Measurements from ENCODE around the gene PRADC1.

GRCh38 chr2:73269686-73270465, 36.8 kb upstream of the PRADC1 start:
- TF ChIP-seq CTCF (IDR thresholded peaks at IDR 0.05 in 4 of 5, conservative IDR thresholded peaks at IDR 0.05 in 1 of 5) (no peak), POLR2A (IDR thresholded peaks at IDR 0.05) (no peak)
